ENCODE data around the gene PDIK1L.

DNA sequence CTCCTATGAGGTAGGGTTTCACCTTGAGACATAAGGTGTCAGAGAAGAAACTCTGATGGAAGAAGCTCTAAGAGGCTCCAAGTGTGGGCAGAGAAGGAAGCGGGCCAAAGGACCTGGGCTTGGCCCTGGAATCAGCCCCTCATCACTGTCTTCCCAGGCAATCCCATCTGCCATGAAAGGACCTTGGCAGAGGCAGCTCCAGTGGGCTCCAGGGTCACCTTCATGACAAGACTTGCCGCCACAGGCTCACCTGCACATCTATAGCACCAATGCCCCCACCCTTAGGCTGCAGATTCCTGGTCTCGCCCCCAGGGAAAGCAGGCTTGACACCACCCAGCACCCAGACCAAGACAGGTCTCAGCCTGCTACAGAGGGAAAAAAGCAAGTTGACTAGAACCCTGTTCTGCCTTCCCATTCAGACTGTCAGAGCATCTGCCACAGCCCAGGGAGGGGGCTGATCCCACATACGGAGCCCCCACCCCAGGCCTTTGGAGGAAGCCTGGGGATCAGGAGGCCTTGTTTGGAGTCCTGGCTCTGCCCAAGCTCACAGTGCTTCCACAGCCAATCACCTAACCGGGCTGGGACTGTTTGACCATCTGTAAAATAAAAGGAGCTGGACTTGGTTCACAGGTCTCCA is 46.8 kb downstream of the PDIK1L start:
- no peak for TF ChIP-seq TSHZ1 (CRISPR knock-in tag; IDR thresholded peaks at IDR 0.05)
- TF ChIP-seq BHLHE40 (IDR thresholded peaks at IDR 0.05; ENCODE audit: low read length), result no peak
- no peak for TF ChIP-seq ZBTB7A (IDR thresholded peaks at IDR 0.05; ENCODE audit: borderline replicate concordance, control insufficient read depth, low read depth, low read length)
- TF ChIP-seq, protein P1, sequence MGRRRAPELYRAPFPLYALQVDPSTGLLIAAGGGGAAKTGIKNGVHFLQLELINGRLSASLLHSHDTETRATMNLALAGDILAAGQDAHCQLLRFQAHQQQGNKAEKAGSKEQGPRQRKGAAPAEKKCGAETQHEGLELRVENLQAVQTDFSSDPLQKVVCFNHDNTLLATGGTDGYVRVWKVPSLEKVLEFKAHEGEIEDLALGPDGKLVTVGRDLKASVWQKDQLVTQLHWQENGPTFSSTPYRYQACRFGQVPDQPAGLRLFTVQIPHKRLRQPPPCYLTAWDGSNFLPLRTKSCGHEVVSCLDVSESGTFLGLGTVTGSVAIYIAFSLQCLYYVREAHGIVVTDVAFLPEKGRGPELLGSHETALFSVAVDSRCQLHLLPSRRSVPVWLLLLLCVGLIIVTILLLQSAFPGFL (CRISPR knock-in tag; IDR thresholded peaks at IDR 0.05), result no peak
- no peak for TF ChIP-seq ETS1 (conservative IDR thresholded peaks at IDR 0.05; ENCODE audit: control insufficient read depth, low read depth, low read length)
- TF ChIP-seq ZBTB1 (CRISPR knock-in tag; IDR thresholded peaks at IDR 0.05; ENCODE audit: borderline replicate concordance, low read depth), result no peak
- no peak for TF ChIP-seq CTCF (IDR thresholded peaks at IDR 0.05 in 2 of 3, conservative IDR thresholded peaks at IDR 0.05 in 1 of 3; ENCODE audit: insufficient read depth in 2 of 3, low read depth in 1 of 3, low read length in 3 of 3)
- no peak for TF ChIP-seq NRF1 (conservative IDR thresholded peaks at IDR 0.05 in 1 of 2, IDR thresholded peaks at IDR 0.05 in 1 of 2)
- TF ChIP-seq U2AF1 (optimal IDR thresholded peaks at IDR 0.05; ENCODE audit: low read depth, low read length), result no peak
- TF ChIP-seq HDAC6 (IDR thresholded peaks at IDR 0.05; ENCODE audit: low read depth, low read length), result no peak
- no peak for TF ChIP-seq TAF1 (IDR thresholded peaks at IDR 0.05; ENCODE audit: control insufficient read depth, extremely low read depth, insufficient read depth, low read length, severe bottlenecking)
- no peak for TF ChIP-seq MAX (CRISPR knock-in tag; IDR thresholded peaks at IDR 0.05)
